Kidney (tissue), 14 donors: Measurements from ENCODE around the gene EDAR. TPM values are rescaled to one million over a fixed set of nuclear protein-coding genes. Genes with fewer than 3 reads are reported as not detected.
A peak's percentile ranks its signal among the peaks of the same experiment; 100 is the strongest.

Experiments used
- DNase-seq, 5 donors: peaks; one replicate each; pipeline ENCODE4 v3.0.0-alpha.2; 2013 to 2020
- FAIRE-seq: peaks from 2 replicates; lab custom pipeline; 2012; peaks lifted over from hg19 to GRCh38; lab: Jason Lieb, UNC
- H3K27ac ChIP-seq, 2 donors: one replicate each; pipeline ENCODE4 v1.7.0; 2013; ENCODE audit warnings: low read depth in 2 of 2, low read length in 2 of 2, inconsistent platforms in 1 of 2
- H3K27me3 ChIP-seq: one replicate; pipeline ENCODE4 v1.7.1; 2013; ENCODE audit warnings: low read length, inconsistent platforms; ENCODE audit not compliant: control insufficient read depth, insufficient read depth
- H3K36me3 ChIP-seq, 3 donors: one replicate each; pipeline versions ENCODE4 v1.7.0 to v1.7.1; 2013; ENCODE audit warnings: low read length in 3 of 3, control low read depth in 1 of 3, inconsistent platforms in 1 of 3; ENCODE audit not compliant: insufficient read depth in 3 of 3, control insufficient read depth in 2 of 3
- H3K4me1 ChIP-seq, 3 donors: one replicate each; pipeline versions ENCODE4 v1.7.0 to v1.7.1; 2013; ENCODE audit warnings: low read length in 3 of 3, inconsistent platforms in 1 of 3, low read depth in 1 of 3; ENCODE audit not compliant: control insufficient read depth in 2 of 3, insufficient read depth in 2 of 3
- H3K4me3 ChIP-seq, 3 donors: one replicate each; pipeline versions ENCODE4 v1.7.0 to v1.8.1; 2013; ENCODE audit warnings: low read length in 3 of 3, control low read depth in 1 of 3, inconsistent platforms in 1 of 3
- H3K9ac ChIP-seq, 3 donors: one replicate each; pipeline versions ENCODE4 v1.7.0 to v1.7.1; 2013; ENCODE audit warnings: low read length in 3 of 3, control low read depth in 1 of 3, inconsistent platforms in 1 of 3
- H3K9me3 ChIP-seq, 3 donors: one replicate each; pipeline versions ENCODE4 v1.7.0 to v1.7.1; 2013; ENCODE audit warnings: low read length in 3 of 3, control low read depth in 1 of 3, inconsistent platforms in 1 of 3; ENCODE audit not compliant: control insufficient read depth in 2 of 3, insufficient read depth in 1 of 3
- CTCF ChIP-seq: IDR thresholded peaks from 3 replicates; pipeline ENCODE4 v1.5.1; 2012; ENCODE audit warnings: mild to moderate bottlenecking, moderate library complexity, borderline replicate concordance; ENCODE audit not compliant: insufficient read depth; ENCODE audit errors: extremely low read depth
- intact Hi-C: fragments of 100-400 bp; cut with DNase I; formaldehyde crosslinking; loops from one replicate; pipeline ENCODE4 v1.11.1; 2022
- polyA plus RNA-seq: library from polyadenylated mRNA; stranded (reverse); fragments of 350-450 nt; fragmentation: Illumina TruSeq; extraction: RNeasy Lipid Tissue Mini Kit (QIAGEN cat#74804); gene quantifications from one replicate; pipeline ENCODE4 v1.2.3, GENCODE V29; 2014; ENCODE audit warnings: low read depth, low replicate concordance; ENCODE audit not compliant: insufficient read depth
- total RNA-seq: library from RNA; stranded (reverse); fragmentation: NEBNext Ultra II Directional; extraction: Animal tissue kit (Norgen Biotek cat#: 25700); gene quantifications from one replicate; pipeline ENCODE4 v1.2.1, GENCODE V29; 2021
- donor health status: control.
- donor health status: control.
- donor health status: control.
- donor health status: control.
- donor health status: control.
- donor health status: DM: yes; HTN: yes; CAD: no.
- donor health status: Normal renal cell carcinoma (clear cell type).

EDAR gene
- total and polyA plus RNA-seq, 2 donors from 2014 or later: 0.17 to 3.1 TPM

- H3K27ac ChIP-seq: no peak overlapping the region
- intact Hi-C loops: no loop called here
- FAIRE-seq: no peak
These were observed 120.1 kb downstream of the EDAR start for GRCh38 chr2:108868911-108869310.

GRCh38 chr2:108866041-108866440, 123.0 kb downstream of the EDAR start:
- Histone ChIP-seq H3K27me3 (no peaks in the 10 kb centered on the region), H3K9me3 (peaks cover 0 to 13% (median 0%) of the 10 kb centered on the region in 3 donors), H3K36me3 (no peaks in the 10 kb centered on the region), H3K27ac (no peak overlapping the region), H3K9ac (no peak overlapping the region), H3K4me3 (no peak overlapping the region), H3K4me1 (no peaks in the 10 kb centered on the region)
- FAIRE-seq (no peak), DNase-seq (no peak)
- TF ChIP-seq CTCF: no peak
- intact Hi-C loops: no loop called here

More at GRCh38 chr2:108868911-108869310, 120.1 kb downstream of the EDAR start:
- DNase-seq: no peak
- TF ChIP-seq CTCF: no peak
- H3K9me3 ChIP-seq: peaks cover 0 to 13% (median 0%) of the 10 kb centered on the region in 3 donors
- no peaks in the 10 kb centered on the region for H3K4me1 ChIP-seq
- H3K9ac ChIP-seq: no peak overlapping the region
- H3K27me3 ChIP-seq: no peaks in the 10 kb centered on the region
- H3K4me3 ChIP-seq: no peak overlapping the region
- no peaks in the 10 kb centered on the region for H3K36me3 ChIP-seq

- DNase-seq (no peak), FAIRE-seq (no peak)
- H3K9ac ChIP-seq: no peak overlapping the region
- H3K27ac ChIP-seq: no peak overlapping the region
- no peak overlapping the region for H3K4me3 ChIP-seq
- intact Hi-C loops: no loop called here
- no peaks in the 10 kb centered on the region for H3K36me3 ChIP-seq
- TF ChIP-seq CTCF: no peak
- no peaks in the 10 kb centered on the region for H3K9me3 ChIP-seq
- no peaks in the 10 kb centered on the region for H3K27me3 ChIP-seq
- no peaks in the 10 kb centered on the region for H3K4me1 ChIP-seq
These were observed 130.1 kb downstream of the EDAR start for GRCh38 chr2:108858894-108859293.

GRCh38 chr2:108855194-108855593, 133.8 kb downstream of the EDAR start:
- Histone ChIP-seq H3K36me3 (no peaks in the 10 kb centered on the region), H3K27me3 (no peaks in the 10 kb centered on the region), H3K4me1 (no peaks in the 10 kb centered on the region), H3K9ac (no peak overlapping the region), H3K4me3 (no peak overlapping the region), H3K9me3 (no peaks in the 10 kb centered on the region), H3K27ac (no peak overlapping the region)
- peak; percentile 88 for FAIRE-seq
- TF ChIP-seq CTCF: peak; percentile 11
- peak in 2 of 5 donors; percentile 47 to 49 for DNase-seq
- intact Hi-C loops: no loop called here
